ENCODE results near the gene SLC26A11.

- TF ChIP-seq, protein P1, sequence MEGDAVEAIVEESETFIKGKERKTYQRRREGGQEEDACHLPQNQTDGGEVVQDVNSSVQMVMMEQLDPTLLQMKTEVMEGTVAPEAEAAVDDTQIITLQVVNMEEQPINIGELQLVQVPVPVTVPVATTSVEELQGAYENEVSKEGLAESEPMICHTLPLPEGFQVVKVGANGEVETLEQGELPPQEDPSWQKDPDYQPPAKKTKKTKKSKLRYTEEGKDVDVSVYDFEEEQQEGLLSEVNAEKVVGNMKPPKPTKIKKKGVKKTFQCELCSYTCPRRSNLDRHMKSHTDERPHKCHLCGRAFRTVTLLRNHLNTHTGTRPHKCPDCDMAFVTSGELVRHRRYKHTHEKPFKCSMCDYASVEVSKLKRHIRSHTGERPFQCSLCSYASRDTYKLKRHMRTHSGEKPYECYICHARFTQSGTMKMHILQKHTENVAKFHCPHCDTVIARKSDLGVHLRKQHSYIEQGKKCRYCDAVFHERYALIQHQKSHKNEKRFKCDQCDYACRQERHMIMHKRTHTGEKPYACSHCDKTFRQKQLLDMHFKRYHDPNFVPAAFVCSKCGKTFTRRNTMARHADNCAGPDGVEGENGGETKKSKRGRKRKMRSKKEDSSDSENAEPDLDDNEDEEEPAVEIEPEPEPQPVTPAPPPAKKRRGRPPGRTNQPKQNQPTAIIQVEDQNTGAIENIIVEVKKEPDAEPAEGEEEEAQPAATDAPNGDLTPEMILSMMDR (IDR thresholded peaks at IDR 0.05): no peak
- TF ChIP-seq ZFX (IDR thresholded peaks at IDR 0.05; ENCODE audit: borderline replicate concordance): no peak
Measured at GRCh38 chr17:80184423-80184714, 35.9 kb upstream of the SLC26A11 start.

Measured in 22Rv1 (cell line).